ENCODE measurements around the gene PLTP. TPM values are rescaled to one million over a fixed set of nuclear protein-coding genes. Genes with fewer than 3 reads are reported as not detected.
"Not testable (repeated sequence)": the region's sequence is repeated elsewhere in the genome, so short reads cannot be mapped to it uniquely, and the experiment has no call there.

PLTP gene
- total RNA-seq, 1 donor from 2014 or later = 156 TPM

GRCh38 chr20:45888681-45889080 lies 23.3 kb downstream of the PLTP start:
- intact Hi-C loops (cut with DNase I) = no loop called here
- DNase-seq (ENCODE audit: missing footprints) (no peak), ATAC-seq (no peak)

- ATAC-seq = no peak
- intact Hi-C loops (cut with DNase I) = no loop called here
Observed at GRCh38 chr20:45887346-45887715, 24.6 kb downstream of the PLTP start, which contains the start of gene SPATA25. TSS of gene SPATA25 (minus strand) at chr20:45887622. CDS start at chr20:45887590, 32 bp downstream.

GRCh38 chr20:45886590-45887345 lies 25.2 kb downstream of the PLTP start:
- DNase-seq (ENCODE audit: missing footprints) (no peak), ATAC-seq (no peak)
- intact Hi-C loops (cut with DNase I) = no loop called here

More at GRCh38 chr20:45887346-45887715, 24.6 kb downstream of the PLTP start, which contains the start of gene SPATA25:
- no peak for DNase-seq (ENCODE audit: missing footprints)

- intact Hi-C loops (cut with DNase I) = no loop called here
- DNase-seq (ENCODE audit: missing footprints) (no peak), ATAC-seq (no peak)
Observed at GRCh38 chr20:45883100-45883469, 28.9 kb downstream of the PLTP start.

GRCh38 chr20:45882469-45883099 lies 29.4 kb downstream of the PLTP start:
- DNase-seq (ENCODE audit: missing footprints) (no peak), ATAC-seq (no peak)
- intact Hi-C loops (cut with DNase I) = no loop called here

GRCh38 chr20:45880988-45881788 lies 30.8 kb downstream of the PLTP start, which contains the start of gene ZSWIM1:
TSS of gene ZSWIM1 (plus strand) at chr20:45881227. CDS start at chr20:45882593, 1,366 bp downstream.
- ATAC-seq (peak; percentile 96), DNase-seq (ENCODE audit: missing footprints) (peak; percentile 99)
- intact Hi-C loops (cut with DNase I) = loop anchor here (2.0 kb wide), 1 partner anchor 46 kb away; no protein-coding TSS in a partner anchor

GRCh38 chr20:45878076-45878761 lies 33.7 kb downstream of the PLTP start:
- intact Hi-C loops (cut with DNase I) = no loop called here
- DNase-seq (ENCODE audit: missing footprints) (no peak), ATAC-seq (peak; percentile 46)

- intact Hi-C loops (cut with DNase I) = no loop called here
- ATAC-seq (no peak), DNase-seq (ENCODE audit: missing footprints) (no peak)
Observed at GRCh38 chr20:45874576-45874975, 37.4 kb downstream of the PLTP start.

- DNase-seq (ENCODE audit: missing footprints); ATAC-seq; intact Hi-C loops (cut with DNase I): not testable (repeated sequence)
Observed at GRCh38 chr20:45874104-45874481, 37.9 kb downstream of the PLTP start.

- no peak for DNase-seq (ENCODE audit: missing footprints)
- ATAC-seq = no peak
- intact Hi-C loops (cut with DNase I) = no loop called here
Observed at GRCh38 chr20:45873409-45874103, 38.4 kb downstream of the PLTP start.

- DNase-seq (ENCODE audit: missing footprints) (peak; percentile 4), ATAC-seq (no peak)
- intact Hi-C loops (cut with DNase I) = no loop called here
Observed at GRCh38 chr20:45872626-45873025, 39.3 kb downstream of the PLTP start.

- no peak for DNase-seq (ENCODE audit: missing footprints)
- intact Hi-C loops (cut with DNase I) = no loop called here
- no peak for ATAC-seq
Observed at GRCh38 chr20:45867819-45868176, 44.2 kb downstream of the PLTP start.

GRCh38 chr20:45867136-45867818 lies 44.7 kb downstream of the PLTP start:
- intact Hi-C loops (cut with DNase I) = no loop called here
- DNase-seq (ENCODE audit: missing footprints) = no peak
- no peak for ATAC-seq

GRCh38 chr20:45866454-45866853 lies 45.5 kb downstream of the PLTP start:
- intact Hi-C loops (cut with DNase I) = no loop called here
- ATAC-seq = no peak
- no peak for DNase-seq (ENCODE audit: missing footprints)

GRCh38 chr20:45863543-45864470 lies 48.1 kb downstream of the PLTP start:
- intact Hi-C loops (cut with DNase I) = no loop called here
- no peak for DNase-seq (ENCODE audit: missing footprints)
- no peak for ATAC-seq

- no peak for ATAC-seq
- no peak for DNase-seq (ENCODE audit: missing footprints)
- intact Hi-C loops (cut with DNase I) = no loop called here
Observed at GRCh38 chr20:45861221-45862075, 50.5 kb downstream of the PLTP start.

Data from Right ventricle myocardium inferior (tissue), 1 donor.